Skeletal muscle satellite cell (primary cell): ENCODE measurements around the gene ZNF644.

Experiments
- H3K27me3 ChIP-seq: 2 replicates; pipeline ENCODE4 v1.7.0; 2013; ENCODE audit warnings: low read length; ENCODE audit not compliant: control insufficient read depth, insufficient read depth
- H3K36me3 ChIP-seq: 2 replicates; pipeline ENCODE4 v1.7.0; 2013; ENCODE audit warnings: mild to moderate bottlenecking, control low read depth, low read length; ENCODE audit not compliant: insufficient read depth
- H3K4me1 ChIP-seq: 2 replicates; pipeline ENCODE4 v1.7.0; 2013; ENCODE audit warnings: low read length; ENCODE audit not compliant: control insufficient read depth, insufficient read depth
- H3K4me2 ChIP-seq: 2 replicates; pipeline ENCODE4 v1.7.0; 2013; ENCODE audit warnings: mild to moderate bottlenecking, low read length
- H3K4me3 ChIP-seq: 2 replicates; pipeline ENCODE4 v1.7.0; 2013; ENCODE audit warnings: low read length
- H3K9ac ChIP-seq: 2 replicates; pipeline ENCODE4 v1.7.0; 2013; ENCODE audit warnings: mild to moderate bottlenecking, low read depth, low read length, moderate library complexity
- H3K9me3 ChIP-seq: replicated peaks from 2 replicates; pipeline ENCODE4 v1.7.0; 2013; ENCODE audit warnings: mild to moderate bottlenecking, control low read depth, low read length

The ZNF644 gene

DNA sequence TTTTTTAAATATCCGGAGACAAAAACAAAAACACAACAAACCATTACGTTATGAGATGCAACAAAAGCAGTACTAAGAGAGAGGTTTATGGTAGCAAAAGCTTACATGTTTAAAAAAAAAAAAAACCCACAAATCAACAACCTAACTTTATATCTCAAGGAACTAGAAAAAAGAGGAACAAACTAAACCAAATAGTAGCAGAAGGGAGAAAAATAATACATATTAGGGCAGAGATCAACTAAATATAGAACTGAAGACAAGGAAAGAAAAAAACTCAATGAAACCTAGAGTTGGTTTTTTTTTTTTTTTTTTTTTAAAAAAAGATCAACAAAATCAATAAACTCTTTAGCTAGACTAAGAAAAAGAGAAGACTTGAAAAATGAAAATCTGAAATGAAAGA, 34.9 kb downstream of the ZNF644 start:
- no peaks in the 10 kb centered on the region for H3K36me3 ChIP-seq
- H3K4me3 ChIP-seq: no peak overlapping the region
- H3K4me1 ChIP-seq: no peaks in the 10 kb centered on the region
- H3K4me2 ChIP-seq: no peak overlapping the region
- no peak overlapping the region for H3K9ac ChIP-seq
- no peaks in the 10 kb centered on the region for H3K9me3 ChIP-seq
- H3K27me3 ChIP-seq: no peaks in the 10 kb centered on the region

DNA sequence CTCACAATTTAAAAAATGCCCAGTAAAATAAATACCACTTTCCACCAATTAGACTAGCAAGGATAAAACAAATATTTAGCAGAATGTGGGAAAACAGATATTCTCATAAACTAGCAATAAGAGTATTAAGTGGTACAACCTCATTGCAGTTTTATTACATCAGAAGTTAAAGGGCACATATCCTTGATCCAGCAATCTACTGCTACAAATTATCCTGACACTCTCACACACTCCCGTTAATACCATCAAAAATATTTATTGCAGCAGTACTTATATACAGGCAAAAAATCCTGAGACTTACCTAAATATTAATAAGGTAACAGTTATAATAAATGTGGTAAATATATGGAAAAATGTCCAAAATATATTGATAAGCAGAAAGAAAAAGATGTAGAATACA, 44.3 kb downstream of the ZNF644 start:
- H3K27me3 ChIP-seq: no peaks in the 10 kb centered on the region
- peaks cover 13% of the 10 kb centered on the region for H3K36me3 ChIP-seq
- no peak overlapping the region for H3K4me2 ChIP-seq
- H3K4me3 ChIP-seq: no peak overlapping the region
- H3K9ac ChIP-seq: no peak overlapping the region
- peaks cover 12% of the 10 kb centered on the region for H3K4me1 ChIP-seq
- H3K9me3 ChIP-seq: no peaks in the 10 kb centered on the region

DNA sequence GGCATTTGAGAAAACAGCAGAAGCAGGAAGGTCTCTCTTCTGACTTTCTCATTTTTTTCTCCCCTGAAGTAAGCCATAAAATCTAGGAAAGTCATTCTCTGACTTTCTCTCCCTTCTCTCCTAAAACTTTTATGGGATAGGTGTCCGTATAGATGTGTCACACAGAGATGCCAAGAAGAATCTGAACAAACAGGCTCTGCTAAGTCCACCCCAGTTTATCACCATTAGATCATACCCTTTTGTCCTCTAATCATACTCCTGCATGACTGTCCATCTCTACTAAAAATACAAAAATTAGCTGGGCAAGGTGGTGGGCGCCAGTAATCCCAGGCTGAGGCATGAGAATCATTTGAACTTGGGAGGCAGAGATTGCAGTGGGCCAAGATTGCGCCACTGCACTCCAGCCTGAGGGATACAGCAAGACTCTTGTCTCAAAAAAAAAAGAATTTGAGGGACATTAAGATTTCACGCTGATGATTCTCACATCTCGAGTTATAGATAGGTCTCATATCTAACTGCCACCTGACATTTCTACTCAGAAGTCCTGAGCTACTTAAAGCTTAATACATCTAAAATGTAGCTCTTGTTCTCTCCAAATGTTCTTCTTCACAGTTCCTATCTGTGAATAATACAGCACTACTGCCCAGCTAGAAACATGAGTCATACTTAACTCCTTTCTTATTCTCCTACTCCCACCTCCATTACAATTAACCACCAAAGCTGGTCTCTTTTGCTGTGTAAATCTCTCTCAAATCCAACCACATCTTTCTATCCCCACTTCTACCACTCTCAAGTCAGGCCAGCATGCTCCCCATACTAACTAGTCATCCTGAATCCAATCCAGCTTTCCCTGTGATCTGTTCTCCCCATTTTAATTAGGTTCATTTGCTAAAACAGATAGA, 47.7 kb downstream of the ZNF644 start:
- no peak overlapping the region for H3K4me2 ChIP-seq
- no peak overlapping the region for H3K9ac ChIP-seq
- no peaks in the 10 kb centered on the region for H3K27me3 ChIP-seq
- peaks cover 12% of the 10 kb centered on the region for H3K4me1 ChIP-seq
- peaks cover 16% of the 10 kb centered on the region for H3K36me3 ChIP-seq
- H3K9me3 ChIP-seq: no peaks in the 10 kb centered on the region
- H3K4me3 ChIP-seq: no peak overlapping the region

DNA sequence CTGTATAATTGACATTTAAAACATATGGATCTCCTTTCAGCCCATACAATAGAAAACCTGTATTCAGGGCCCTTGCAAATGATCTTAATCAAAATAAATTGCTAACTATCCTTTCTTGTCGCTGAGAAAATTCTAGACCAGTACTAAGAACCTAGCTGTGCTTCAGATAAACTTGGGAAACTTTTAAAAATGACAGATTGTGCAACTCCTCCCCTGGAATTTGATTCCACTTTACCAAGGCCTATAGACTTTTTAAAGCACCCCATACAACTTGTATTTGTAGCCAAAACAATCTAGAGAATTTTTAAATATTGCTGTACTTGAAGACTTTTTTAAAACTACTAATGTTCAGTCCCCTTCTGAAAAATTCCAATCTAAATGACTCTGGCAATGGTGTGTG, 51.6 kb downstream of the ZNF644 start:
- H3K4me1 ChIP-seq: peaks cover 12% of the 10 kb centered on the region
- H3K36me3 ChIP-seq: peaks cover 6% of the 10 kb centered on the region
- H3K4me2 ChIP-seq: no peak overlapping the region
- no peak overlapping the region for H3K9ac ChIP-seq
- no peaks in the 10 kb centered on the region for H3K9me3 ChIP-seq
- no peak overlapping the region for H3K4me3 ChIP-seq
- H3K27me3 ChIP-seq: no peaks in the 10 kb centered on the region

DNA sequence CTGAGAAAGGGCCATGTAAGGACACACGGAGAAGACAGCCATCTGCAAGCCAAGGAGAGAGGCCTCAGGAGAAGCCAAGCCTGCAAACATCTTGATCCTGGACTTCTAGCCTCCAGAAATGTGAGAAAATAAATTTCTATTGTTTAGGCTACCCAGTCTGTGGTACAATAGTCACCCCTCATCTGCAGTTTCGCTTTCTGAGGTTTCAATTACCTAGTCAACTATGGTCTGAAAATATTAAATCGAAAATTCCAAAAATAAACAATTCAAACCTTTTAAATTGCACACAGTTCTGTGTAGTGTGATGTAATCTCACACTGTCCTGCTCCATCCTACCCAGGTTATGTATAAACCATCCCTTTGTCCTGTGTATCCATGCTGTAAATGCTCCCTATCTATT, 52.6 kb downstream of the ZNF644 start:
- no peaks in the 10 kb centered on the region for H3K27me3 ChIP-seq
- H3K4me2 ChIP-seq: no peak overlapping the region
- H3K4me3 ChIP-seq: no peak overlapping the region
- no peak overlapping the region for H3K9ac ChIP-seq
- peaks cover 6% of the 10 kb centered on the region for H3K36me3 ChIP-seq
- H3K9me3 ChIP-seq: no peaks in the 10 kb centered on the region
- H3K4me1 ChIP-seq: peaks cover 4% of the 10 kb centered on the region

DNA sequence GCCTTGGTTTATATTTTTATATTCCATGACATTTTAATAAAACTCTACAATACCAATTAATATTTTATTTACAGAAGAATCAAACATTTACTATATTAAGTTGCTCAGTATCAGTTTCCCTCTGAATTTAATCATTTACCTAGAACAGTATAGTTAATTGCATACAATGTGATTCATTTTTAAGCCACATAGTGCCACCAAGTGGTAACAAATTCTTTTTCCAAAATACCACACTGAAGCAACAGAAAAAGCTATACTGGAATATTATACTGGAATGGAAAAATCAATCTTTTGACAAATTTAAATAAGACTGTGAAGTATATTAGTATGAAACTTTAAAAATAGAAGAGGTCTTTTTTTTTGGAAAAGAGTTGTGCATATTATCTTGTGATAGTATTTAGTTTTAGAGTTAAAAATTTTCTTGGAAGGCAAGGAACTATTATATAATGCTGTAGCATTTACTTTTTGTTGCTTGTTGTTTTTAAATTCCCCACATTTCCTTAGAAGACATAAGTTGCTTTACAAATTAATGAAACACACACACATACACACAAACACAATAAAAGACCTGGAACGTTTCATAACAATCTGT, 57.3 kb downstream of the ZNF644 start:
- Histone ChIP-seq H3K36me3 (no peaks in the 10 kb centered on the region), H3K9me3 (no peaks in the 10 kb centered on the region), H3K4me3 (no peak overlapping the region), H3K4me2 (no peak overlapping the region), H3K4me1 (peaks cover 14% of the 10 kb centered on the region), H3K9ac (no peak overlapping the region), H3K27me3 (no peaks in the 10 kb centered on the region)

DNA sequence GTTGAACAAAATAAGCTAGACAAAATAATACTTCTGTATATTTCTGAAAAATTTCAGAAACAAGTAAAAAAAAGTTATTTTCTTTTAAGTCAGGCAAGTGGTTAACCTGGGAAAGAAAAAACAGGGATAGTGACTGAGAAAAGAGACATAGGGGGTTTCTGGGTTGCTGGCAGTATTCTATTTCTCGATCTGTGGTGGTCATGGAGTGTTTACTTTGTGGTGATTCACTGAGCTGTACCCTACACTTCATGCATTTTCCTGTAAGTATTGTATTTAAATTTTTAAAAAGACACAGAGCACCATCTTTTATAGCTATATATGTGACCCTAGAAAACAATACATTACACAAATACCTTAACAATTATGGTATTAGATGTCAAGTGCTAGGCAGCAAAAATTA, 58.2 kb downstream of the ZNF644 start:
- H3K9ac ChIP-seq: no peak overlapping the region
- peak overlapping the region; percentile 27 for H3K4me2 ChIP-seq
- H3K9me3 ChIP-seq: no peaks in the 10 kb centered on the region
- no peaks in the 10 kb centered on the region for H3K36me3 ChIP-seq
- peaks cover 15% of the 10 kb centered on the region for H3K4me1 ChIP-seq
- no peak overlapping the region for H3K4me3 ChIP-seq
- H3K27me3 ChIP-seq: no peaks in the 10 kb centered on the region

DNA sequence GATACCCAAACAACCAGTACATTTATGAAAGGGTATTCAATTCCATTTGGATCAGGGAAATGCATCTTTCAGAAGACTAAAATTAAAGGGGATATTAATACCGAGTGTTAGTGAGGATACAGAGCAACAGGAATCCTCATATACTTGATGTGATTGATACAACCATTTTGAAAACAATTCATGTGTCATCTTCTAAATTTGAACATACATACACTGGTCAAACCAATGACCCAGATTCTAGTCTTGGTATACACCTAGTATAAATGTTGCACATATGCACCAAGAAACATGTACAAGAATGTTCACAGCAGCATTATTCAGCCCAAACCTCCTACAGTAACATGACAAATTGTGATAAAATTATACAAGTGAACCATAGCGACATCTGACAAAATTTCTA, 58.6 kb downstream of the ZNF644 start:
- Histone ChIP-seq H3K36me3 (no peaks in the 10 kb centered on the region), H3K4me3 (no peak overlapping the region), H3K4me2 (no peak overlapping the region), H3K27me3 (no peaks in the 10 kb centered on the region), H3K9me3 (no peaks in the 10 kb centered on the region), H3K4me1 (peaks cover 15% of the 10 kb centered on the region), H3K9ac (no peak overlapping the region)

DNA sequence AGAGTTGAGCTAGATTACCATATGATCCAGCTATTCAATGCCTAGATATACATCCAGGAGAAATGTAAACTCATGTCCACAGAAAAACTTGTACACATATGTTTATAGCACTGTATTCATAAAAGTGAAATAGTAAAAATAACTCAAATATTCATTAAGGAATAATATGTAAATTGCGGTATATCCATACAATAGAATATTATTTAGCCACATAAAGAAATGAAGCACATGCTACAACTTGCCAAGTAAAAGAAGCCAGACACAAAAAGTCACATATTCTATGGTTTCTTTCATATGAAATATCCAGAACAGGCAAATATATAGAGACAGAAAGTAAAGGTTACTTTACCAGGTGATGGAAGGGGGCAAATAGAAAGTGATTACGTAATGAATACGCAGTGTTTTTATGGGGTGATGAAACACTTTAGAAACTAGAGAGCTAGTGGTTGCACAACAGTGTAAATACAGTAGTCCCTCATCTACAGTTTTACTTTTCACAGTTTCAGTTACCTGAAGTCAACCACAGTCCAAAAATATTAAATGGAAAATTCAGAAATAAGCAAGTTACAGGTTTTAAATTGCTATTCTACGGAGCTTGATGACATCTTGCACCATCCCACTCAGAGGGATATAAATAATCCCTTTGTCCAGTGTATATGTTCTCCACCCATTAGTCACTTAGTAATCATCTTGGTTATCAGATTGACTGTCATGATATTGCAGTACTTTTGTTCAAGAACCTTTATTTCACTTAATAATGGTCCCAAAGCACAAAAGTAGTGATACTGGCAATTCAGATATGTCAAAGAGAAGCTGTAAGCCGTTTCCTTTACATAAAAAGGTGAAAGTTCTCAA, 62.3 kb downstream of the ZNF644 start:
- no peak overlapping the region for H3K4me3 ChIP-seq
- H3K36me3 ChIP-seq: no peaks in the 10 kb centered on the region
- H3K9me3 ChIP-seq: no peaks in the 10 kb centered on the region
- no peak overlapping the region for H3K9ac ChIP-seq
- H3K27me3 ChIP-seq: no peaks in the 10 kb centered on the region
- peaks cover 28% of the 10 kb centered on the region for H3K4me1 ChIP-seq
- peak overlapping the region; percentile 15 for H3K4me2 ChIP-seq

DNA sequence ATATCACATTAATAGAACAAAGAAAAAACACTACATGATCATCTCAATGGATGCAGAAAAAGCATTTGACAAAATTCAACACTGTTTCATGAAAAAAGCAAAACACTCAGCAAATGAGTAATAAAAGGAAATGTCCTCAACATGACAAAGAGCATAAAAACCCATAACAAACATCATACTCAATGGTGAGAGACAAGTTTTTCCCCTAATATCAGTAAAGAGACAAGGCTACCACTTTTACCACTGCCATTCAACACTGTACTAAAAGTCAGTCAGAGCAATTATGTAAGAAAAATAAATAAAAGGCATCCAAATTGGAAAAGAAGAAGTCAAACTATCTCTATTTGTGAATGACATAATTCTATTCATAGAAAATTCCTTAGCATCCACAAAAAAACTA, 64.3 kb downstream of the ZNF644 start:
- Histone ChIP-seq H3K4me2 (peak overlapping the region; percentile 15), H3K4me1 (peaks cover 22% of the 10 kb centered on the region), H3K4me3 (no peak overlapping the region), H3K9me3 (no peaks in the 10 kb centered on the region), H3K9ac (no peak overlapping the region), H3K27me3 (no peaks in the 10 kb centered on the region), H3K36me3 (no peaks in the 10 kb centered on the region)

DNA sequence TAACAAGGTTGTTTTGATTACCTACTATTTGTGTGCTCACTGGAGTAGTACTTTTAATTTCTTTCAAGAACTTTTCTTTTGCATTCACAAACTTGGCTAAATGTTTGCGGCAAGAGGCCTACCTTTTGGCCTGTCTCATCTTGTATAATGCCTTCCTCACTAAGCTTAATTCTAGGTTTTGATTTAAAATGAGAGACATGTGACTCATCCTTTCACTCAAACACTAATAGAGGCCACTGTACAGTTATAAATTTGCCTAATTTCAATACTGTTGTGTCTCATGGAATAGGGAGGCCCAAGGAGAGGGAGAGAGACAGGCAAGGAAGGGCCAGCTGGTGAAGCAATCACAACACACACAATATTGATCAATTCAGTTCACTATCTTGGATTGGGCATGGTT, 66.1 kb downstream of the ZNF644 start:
- no peak overlapping the region for H3K4me2 ChIP-seq
- H3K27me3 ChIP-seq: no peaks in the 10 kb centered on the region
- no peaks in the 10 kb centered on the region for H3K9me3 ChIP-seq
- H3K4me3 ChIP-seq: no peak overlapping the region
- H3K9ac ChIP-seq: no peak overlapping the region
- peaks cover 22% of the 10 kb centered on the region for H3K4me1 ChIP-seq
- H3K36me3 ChIP-seq: no peaks in the 10 kb centered on the region
